Measurements from ENCODE around the gene MAPK12. TPM values are rescaled to one million over a fixed set of nuclear protein-coding genes. Genes with fewer than 3 reads are reported as not detected.

The MAPK12 gene
- total RNA-seq, 1 experiment from 2014 or later: 54.4 TPM

GRCh38 chr22:50287731-50288130, 26.2 kb upstream of the MAPK12 start:
- H3K36me3 ChIP-seq: peaks cover 41% of the 10 kb centered on the region
- H3K9me3 ChIP-seq: no peaks in the 10 kb centered on the region
- H3K4me3 ChIP-seq: no peak overlapping the region
- H3K27me3 ChIP-seq: no peaks in the 10 kb centered on the region
- no peak for DNase-seq

GRCh38 chr22:50286701-50287318, 25.3 kb upstream of the MAPK12 start:
- no peak for DNase-seq
- Histone ChIP-seq H3K4me3 (no peak overlapping the region), H3K9me3 (no peaks in the 10 kb centered on the region), H3K27me3 (no peaks in the 10 kb centered on the region), H3K36me3 (peaks cover 50% of the 10 kb centered on the region)

GRCh38 chr22:50286275-50286674, 24.8 kb upstream of the MAPK12 start:
- no peaks in the 10 kb centered on the region for H3K27me3 ChIP-seq
- DNase-seq: no peak
- H3K4me3 ChIP-seq: no peak overlapping the region
- no peaks in the 10 kb centered on the region for H3K9me3 ChIP-seq
- H3K36me3 ChIP-seq: peaks cover 56% of the 10 kb centered on the region

DNA sequence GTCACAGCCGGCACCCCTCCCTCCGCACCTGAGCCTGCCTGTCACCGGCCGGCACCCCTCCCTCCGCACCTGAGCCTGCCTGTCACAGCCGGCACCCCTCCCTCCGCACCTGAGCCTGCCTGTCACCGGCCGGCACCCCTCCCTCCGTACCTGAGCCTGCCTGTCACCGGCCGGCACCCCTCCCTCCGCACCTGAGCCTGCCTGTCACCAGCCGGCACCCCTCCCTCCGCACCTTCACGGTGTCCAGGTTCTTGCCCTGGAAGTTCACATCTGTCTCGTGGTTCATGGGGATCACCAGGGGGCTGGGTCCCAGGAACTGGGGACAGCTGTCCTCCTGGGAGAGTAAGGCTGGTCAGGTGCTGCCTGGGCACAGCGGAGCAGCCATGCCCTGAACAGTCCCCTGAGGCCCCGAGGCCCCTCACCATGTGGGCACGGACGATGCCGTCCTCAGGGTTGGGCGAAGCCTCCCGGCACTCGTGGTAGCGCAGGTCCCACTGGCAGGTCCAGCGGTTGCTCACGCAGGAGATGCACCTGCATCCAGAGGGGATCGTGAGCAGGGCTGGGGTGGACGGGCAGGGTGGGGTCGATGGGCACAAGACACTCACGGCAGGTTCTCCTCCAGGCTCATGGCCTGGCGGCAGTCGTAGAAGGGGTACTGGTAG, 24.2 kb upstream of the MAPK12 start:
- no peaks in the 10 kb centered on the region for H3K9me3 ChIP-seq
- H3K27me3 ChIP-seq: no peaks in the 10 kb centered on the region
- no peak overlapping the region for H3K4me3 ChIP-seq
- H3K36me3 ChIP-seq: peaks cover 59% of the 10 kb centered on the region
- no peak for DNase-seq

GRCh38 chr22:50284479-50284878, 23.0 kb upstream of the MAPK12 start:
- no peaks in the 10 kb centered on the region for H3K27me3 ChIP-seq
- no peak overlapping the region for H3K4me3 ChIP-seq
- H3K36me3 ChIP-seq: peaks cover 56% of the 10 kb centered on the region
- H3K9me3 ChIP-seq: no peaks in the 10 kb centered on the region
- DNase-seq: no peak

GRCh38 chr22:50283821-50284220, 22.3 kb upstream of the MAPK12 start:
- Histone ChIP-seq H3K36me3 (peaks cover 54% of the 10 kb centered on the region), H3K27me3 (no peaks in the 10 kb centered on the region)

GRCh38 chr22:50282361-50283155, 21.1 kb upstream of the MAPK12 start:
- no peak overlapping the region for H3K4me3 ChIP-seq
- peak; percentile 64 for DNase-seq
- H3K9me3 ChIP-seq: no peaks in the 10 kb centered on the region
- H3K27me3 ChIP-seq: no peaks in the 10 kb centered on the region
- H3K36me3 ChIP-seq: peaks cover 49% of the 10 kb centered on the region

More at GRCh38 chr22:50283821-50284220, 22.3 kb upstream of the MAPK12 start:
- Histone ChIP-seq H3K4me3 (no peak overlapping the region), H3K9me3 (no peaks in the 10 kb centered on the region)
- no peak for DNase-seq

- DNase-seq: no peak
- no peaks in the 10 kb centered on the region for H3K27me3 ChIP-seq
- H3K36me3 ChIP-seq: peaks cover 44% of the 10 kb centered on the region
- H3K9me3 ChIP-seq: no peaks in the 10 kb centered on the region
- H3K4me3 ChIP-seq: no peak overlapping the region
Measured at GRCh38 chr22:50281957-50282356, 20.5 kb upstream of the MAPK12 start.

- H3K9me3 ChIP-seq: no peaks in the 10 kb centered on the region
- no peak overlapping the region for H3K4me3 ChIP-seq
- H3K27me3 ChIP-seq: no peaks in the 10 kb centered on the region
- peaks cover 44% of the 10 kb centered on the region for H3K36me3 ChIP-seq
- no peak for DNase-seq
Measured at GRCh38 chr22:50281384-50281760, 19.9 kb upstream of the MAPK12 start.

- H3K9me3 ChIP-seq: no peaks in the 10 kb centered on the region
- no peak for DNase-seq
- H3K27me3 ChIP-seq: no peaks in the 10 kb centered on the region
- H3K36me3 ChIP-seq: peaks cover 46% of the 10 kb centered on the region
- no peak overlapping the region for H3K4me3 ChIP-seq
Measured at GRCh38 chr22:50280708-50281383, 19.4 kb upstream of the MAPK12 start.

- Histone ChIP-seq H3K9me3 (no peaks in the 10 kb centered on the region), H3K4me3 (no peak overlapping the region), H3K36me3 (peaks cover 52% of the 10 kb centered on the region), H3K27me3 (no peaks in the 10 kb centered on the region)
- no peak for DNase-seq
Measured at GRCh38 chr22:50280022-50280707, 18.7 kb upstream of the MAPK12 start.

DNA sequence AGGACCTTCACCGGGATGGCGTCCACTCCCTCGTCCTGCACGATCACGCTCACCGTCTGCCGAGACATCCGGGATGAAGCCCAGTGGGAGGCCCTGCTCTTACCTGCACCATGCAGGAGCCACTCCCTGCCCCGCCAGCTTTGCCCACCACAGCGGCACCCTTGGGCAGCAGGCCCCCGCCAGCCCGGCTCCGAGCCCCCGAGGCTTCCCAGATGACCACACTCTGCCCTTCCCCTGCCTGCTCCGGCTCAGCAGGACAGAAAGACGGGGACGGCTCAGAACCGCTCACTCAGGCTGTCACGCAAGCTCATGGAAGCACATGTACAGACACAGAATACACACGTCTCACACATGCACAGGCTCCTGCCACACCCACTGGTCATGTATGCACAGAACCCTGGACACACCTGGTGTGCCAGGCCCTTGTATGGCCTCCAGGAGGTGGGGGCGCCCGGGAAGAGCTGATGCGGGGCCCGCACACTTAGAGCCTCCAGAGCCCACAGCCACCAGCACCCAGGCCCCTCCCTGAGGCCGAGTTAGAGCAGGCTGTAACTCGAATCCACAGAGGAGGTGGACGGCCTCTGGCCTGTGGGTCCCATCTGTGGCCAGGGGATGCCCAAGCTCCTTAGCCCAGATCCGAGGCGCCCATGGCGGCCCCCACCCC, 17.6 kb upstream of the MAPK12 start:
- H3K36me3 ChIP-seq: peaks cover 56% of the 10 kb centered on the region

GRCh38 chr22:50278461-50278860, 17.0 kb upstream of the MAPK12 start:
- peaks cover 59% of the 10 kb centered on the region for H3K36me3 ChIP-seq
- DNase-seq: no peak

More for the DNA sequence above, 17.6 kb upstream of the MAPK12 start:
- Histone ChIP-seq H3K27me3 (no peaks in the 10 kb centered on the region), H3K4me3 (no peak overlapping the region), H3K9me3 (no peaks in the 10 kb centered on the region)
- no peak for DNase-seq

GRCh38 chr22:50277761-50278160, 16.3 kb upstream of the MAPK12 start:
- DNase-seq: no peak
- Histone ChIP-seq H3K4me3 (no peak overlapping the region), H3K36me3 (peaks cover 55% of the 10 kb centered on the region), H3K9me3 (no peaks in the 10 kb centered on the region), H3K27me3 (no peaks in the 10 kb centered on the region)

More at GRCh38 chr22:50278461-50278860, 17.0 kb upstream of the MAPK12 start:
- no peaks in the 10 kb centered on the region for H3K27me3 ChIP-seq
- no peaks in the 10 kb centered on the region for H3K9me3 ChIP-seq
- no peak overlapping the region for H3K4me3 ChIP-seq

DNA sequence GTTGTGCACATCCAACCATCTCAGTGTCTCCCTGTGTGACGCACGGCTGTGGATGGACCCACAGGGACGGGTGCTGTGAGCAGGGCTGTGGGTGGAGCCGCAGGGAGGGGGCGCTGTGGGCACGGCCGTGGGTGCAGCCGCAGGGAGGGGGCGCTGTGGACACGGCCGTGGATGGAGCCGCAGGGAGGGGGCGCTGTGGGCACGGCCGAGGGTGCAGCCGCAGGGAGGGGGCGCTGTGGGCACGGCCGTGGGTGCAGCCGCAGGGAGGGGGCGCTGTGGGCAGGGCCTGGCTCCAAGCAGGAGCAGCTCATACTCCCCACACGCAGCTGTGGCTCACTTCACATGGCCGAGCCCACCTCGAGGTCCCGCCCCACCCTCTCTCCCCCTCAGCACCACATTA, 14.7 kb upstream of the MAPK12 start:
- no peak overlapping the region for H3K4me3 ChIP-seq
- H3K27me3 ChIP-seq: no peaks in the 10 kb centered on the region
- no peaks in the 10 kb centered on the region for H3K9me3 ChIP-seq
- peak; percentile 28 for DNase-seq
- H3K36me3 ChIP-seq: peaks cover 39% of the 10 kb centered on the region

Data from MG63 (cell line).